SKM-1 (cell line): ENCODE measurements around the gene PEX14.

Source experiments
- DNase-seq: peaks from one replicate; lab custom pipeline; 2025; ENCODE audit not compliant: unreplicated experiment; lab: John Stamatoyannopoulos, UW

Gene PEX14

GRCh38 chr1:10642403-10643080 lies 167.8 kb downstream of the PEX14 start:
- no peak for DNase-seq

- DNase-seq = no peak
Measured at GRCh38 chr1:10643607-10644306, 169.0 kb downstream of the PEX14 start.

GRCh38 chr1:10644307-10645128 lies 169.8 kb downstream of the PEX14 start:
- no peak for DNase-seq

GRCh38 chr1:10646347-10646861 lies 171.7 kb downstream of the PEX14 start:
- DNase-seq = no peak

GRCh38 chr1:10647414-10648170 lies 172.8 kb downstream of the PEX14 start:
- no peak for DNase-seq

GRCh38 chr1:10648689-10649516 lies 174.2 kb downstream of the PEX14 start:
- no peak for DNase-seq

GRCh38 chr1:10649517-10650201 lies 174.9 kb downstream of the PEX14 start:
- DNase-seq = no peak

GRCh38 chr1:10650556-10651388 lies 176.0 kb downstream of the PEX14 start:
- DNase-seq = no peak

- DNase-seq = no peak
Measured at GRCh38 chr1:10651389-10651766, 176.6 kb downstream of the PEX14 start.

- no peak for DNase-seq
Measured at GRCh38 chr1:10651793-10652192, 177.0 kb downstream of the PEX14 start.

GRCh38 chr1:10652626-10653025 lies 177.9 kb downstream of the PEX14 start:
- DNase-seq = no peak

GRCh38 chr1:10653370-10654125 lies 178.8 kb downstream of the PEX14 start:
- no peak for DNase-seq

- no peak for DNase-seq
Measured at GRCh38 chr1:10655002-10655401, 180.3 kb downstream of the PEX14 start.

GRCh38 chr1:10656431-10656830 lies 181.7 kb downstream of the PEX14 start:
- no peak for DNase-seq

- no peak for DNase-seq
Measured at GRCh38 chr1:10657088-10657847, 182.5 kb downstream of the PEX14 start.

- DNase-seq = no peak
Measured at GRCh38 chr1:10658396-10659066, 183.8 kb downstream of the PEX14 start.

- no peak for DNase-seq
Measured at GRCh38 chr1:10659218-10659617, 184.5 kb downstream of the PEX14 start.
